Suprapubic skin (tissue), 4 donors: ENCODE data around the gene RSPRY1. TPM values are rescaled to one million over a fixed set of nuclear protein-coding genes. Genes with fewer than 3 reads are reported as not detected.

Experiments used
- DNase-seq, 2 donors: peaks; one replicate each; pipeline ENCODE4 v3.0.0-alpha.2; 2019; ENCODE audit warnings: low spot score in 2 of 2
- H3K27ac ChIP-seq: fragments of 200-600 bp; sonication (generic); one replicate; pipeline ENCODE4 v1.5.1; 2019
- H3K27me3 ChIP-seq: fragments of 200-600 bp; sonication (generic); one replicate; pipeline ENCODE4 v1.5.1; 2019
- H3K36me3 ChIP-seq: fragments of 200-600 bp; sonication (generic); one replicate; pipeline ENCODE4 v1.5.1; 2019
- H3K4me1 ChIP-seq: fragments of 200-600 bp; sonication (generic); one replicate; pipeline ENCODE4 v1.5.1; 2019
- H3K4me3 ChIP-seq: fragments of 200-600 bp; sonication (generic); one replicate; pipeline ENCODE4 v1.5.1; 2019; ENCODE audit warnings: mild to moderate bottlenecking
- H3K9me3 ChIP-seq: fragments of 200-600 bp; sonication (generic); one replicate; pipeline ENCODE4 v1.5.1; 2019
- CTCF ChIP-seq, 2 donors: fragments of 200-600 bp in 1 of 2; fragments of 450-650 bp in 1 of 2; sonication (generic) in 1 of 2; IDR thresholded peaks; one replicate each; pipeline ENCODE4 v1.5.1; 2016 to 2019; ENCODE audit warnings: antibody characterized with exemption in 2 of 2, mild to moderate bottlenecking in 1 of 2, moderate library complexity in 1 of 2
- EP300 ChIP-seq: sonication (generic); formaldehyde crosslinking; IDR thresholded peaks from one replicate; pipeline ENCODE4 v1.6.1; 2017; ENCODE audit warnings: antibody characterized with exemption
- POLR2A ChIP-seq, 2 donors: fragments of 450-650 bp; IDR thresholded peaks; one replicate each; pipeline ENCODE4 v1.6.1; 2017; ENCODE audit warnings: antibody characterized with exemption in 2 of 2, mild to moderate bottlenecking in 2 of 2, moderate library complexity in 2 of 2
- POLR2AphosphoS5 ChIP-seq, 3 donors: sonication (generic); formaldehyde crosslinking; IDR thresholded peaks; one replicate each; pipeline ENCODE4 v1.6.1; 2017; ENCODE audit warnings: antibody characterized with exemption in 3 of 3
- WGBS: methylation state at CpG from one replicate; pipeline ENCODE4 v1.1.5; 2018; 5-methylcytosine and 5-hydroxymethylcytosine counted together
- total RNA-seq, 4 donors: library from RNA; depleted of rRNA; stranded (reverse); fragments of >200 nt; gene quantifications; one replicate each; pipeline ENCODE4 v1.1.0, GENCODE V29; 2016

The RSPRY1 gene
- total RNA-seq, 4 donors from 2014 or later: 16.3 to 48.3 (median 35.2) TPM

DNA sequence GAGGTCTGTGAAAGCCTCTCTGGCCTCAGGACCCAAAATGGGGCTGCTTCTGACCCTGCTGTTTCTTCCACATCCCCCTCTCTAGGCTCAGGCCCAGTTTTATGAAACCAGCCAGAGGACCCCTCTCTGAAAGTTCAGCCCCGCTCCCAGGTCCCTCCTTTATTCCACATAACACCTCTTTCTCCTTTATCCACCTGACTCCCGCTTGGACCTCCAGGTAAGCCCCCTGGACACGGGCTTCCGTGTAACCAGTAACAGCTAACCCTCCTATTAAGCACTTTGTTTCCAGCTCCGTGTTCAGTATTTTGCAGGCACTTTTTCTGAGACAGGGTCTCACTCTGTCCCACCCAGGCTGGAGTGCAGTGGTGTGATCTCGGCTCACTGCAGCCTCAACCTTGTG lies 37.6 kb upstream of the RSPRY1 start:
- TF ChIP-seq EP300 (no peak), POLR2A (IDR thresholded peaks at IDR 0.05) (no peak), CTCF (IDR thresholded peaks at IDR 0.05) (no peak), POLR2AphosphoS5 (IDR thresholded peaks at IDR 0.05) (no peak)
- no peaks in the 10 kb centered on the region for H3K27me3 ChIP-seq
- no peak for DNase-seq
- H3K36me3 ChIP-seq: peaks cover 15% of the 10 kb centered on the region
- H3K27ac ChIP-seq: peak overlapping the region; percentile 2
- H3K4me1 ChIP-seq: peaks cover 31% of the 10 kb centered on the region
- whole genome bisulfite sequencing: 96% methylated on average over 6 of the region's 6 CpGs
- no peaks in the 10 kb centered on the region for H3K9me3 ChIP-seq
- no peak overlapping the region for H3K4me3 ChIP-seq

DNA sequence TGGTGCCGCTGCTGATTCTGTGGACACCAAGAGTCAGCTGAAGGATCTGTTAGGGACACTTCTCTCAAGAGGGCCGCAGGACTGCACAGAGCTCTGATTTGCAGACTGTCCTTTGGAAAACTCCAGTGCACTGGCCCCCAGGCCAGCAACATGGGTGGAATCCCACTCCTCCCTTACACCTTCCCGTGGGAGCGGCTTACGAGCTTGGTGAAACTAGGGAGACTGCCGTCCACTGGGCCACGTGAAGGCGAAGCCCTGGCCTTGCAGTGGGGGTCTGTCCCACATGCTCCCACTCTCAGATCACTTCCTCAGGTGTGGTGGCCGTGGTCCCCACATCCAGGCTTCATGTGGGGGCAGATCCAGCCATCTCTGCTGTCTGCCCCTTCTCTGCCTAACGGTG lies 36.7 kb upstream of the RSPRY1 start:
- Histone ChIP-seq H3K9me3 (no peaks in the 10 kb centered on the region), H3K4me3 (no peak overlapping the region), H3K4me1 (peaks cover 31% of the 10 kb centered on the region), H3K27me3 (no peaks in the 10 kb centered on the region), H3K27ac (no peak overlapping the region), H3K36me3 (peaks cover 24% of the 10 kb centered on the region)
- WGBS: 100% methylated on average over 6 of the region's 10 CpGs
- TF ChIP-seq POLR2A (IDR thresholded peaks at IDR 0.05) (no peak), EP300 (no peak), CTCF (IDR thresholded peaks at IDR 0.05) (no peak), POLR2AphosphoS5 (IDR thresholded peaks at IDR 0.05) (no peak)
- peak in 1 of 2 donors; percentile 52 for DNase-seq

DNA sequence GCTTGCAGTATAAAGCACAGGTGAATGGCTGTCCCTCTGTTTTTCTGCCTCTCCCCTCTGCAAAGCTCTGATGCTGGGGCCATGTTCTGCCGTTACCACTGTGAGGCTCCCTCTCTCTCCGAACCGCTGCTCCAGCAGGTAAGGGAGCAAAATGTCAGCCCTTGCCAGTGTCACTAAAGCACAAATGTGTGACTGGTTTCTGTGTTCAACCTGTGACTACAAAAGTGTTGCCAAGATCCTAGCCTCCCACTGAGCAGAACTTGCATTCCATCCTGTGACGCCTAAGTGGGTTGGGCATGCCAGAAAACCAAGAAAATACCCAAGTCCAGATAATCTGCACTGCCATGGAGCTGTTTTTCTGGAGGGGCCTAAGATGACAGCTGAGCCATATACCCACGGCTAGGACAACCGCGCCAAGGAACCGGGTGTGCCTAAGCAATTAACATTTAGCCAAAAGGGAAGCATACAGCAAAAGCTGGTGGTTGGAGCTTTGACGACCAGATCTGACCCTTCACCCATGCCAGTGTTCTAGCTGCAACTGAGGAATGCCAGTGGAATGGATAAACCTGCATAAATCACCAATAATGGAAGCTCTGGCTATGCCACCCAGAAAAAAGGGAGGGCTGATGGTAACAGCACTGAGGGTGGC lies 35.3 kb upstream of the RSPRY1 start:
- peaks cover 29% of the 10 kb centered on the region for H3K4me1 ChIP-seq
- no peak for TF ChIP-seq POLR2A (IDR thresholded peaks at IDR 0.05)
- no peak for TF ChIP-seq CTCF (IDR thresholded peaks at IDR 0.05)
- no peak for TF ChIP-seq EP300
- no peak for TF ChIP-seq POLR2AphosphoS5 (IDR thresholded peaks at IDR 0.05)
- H3K9me3 ChIP-seq: no peaks in the 10 kb centered on the region
- no peaks in the 10 kb centered on the region for H3K27me3 ChIP-seq
- WGBS: 78% methylated on average over 9 of the region's 9 CpGs
- H3K27ac ChIP-seq: no peak overlapping the region
- DNase-seq: no peak
- peaks cover 30% of the 10 kb centered on the region for H3K36me3 ChIP-seq
- H3K4me3 ChIP-seq: no peak overlapping the region

DNA sequence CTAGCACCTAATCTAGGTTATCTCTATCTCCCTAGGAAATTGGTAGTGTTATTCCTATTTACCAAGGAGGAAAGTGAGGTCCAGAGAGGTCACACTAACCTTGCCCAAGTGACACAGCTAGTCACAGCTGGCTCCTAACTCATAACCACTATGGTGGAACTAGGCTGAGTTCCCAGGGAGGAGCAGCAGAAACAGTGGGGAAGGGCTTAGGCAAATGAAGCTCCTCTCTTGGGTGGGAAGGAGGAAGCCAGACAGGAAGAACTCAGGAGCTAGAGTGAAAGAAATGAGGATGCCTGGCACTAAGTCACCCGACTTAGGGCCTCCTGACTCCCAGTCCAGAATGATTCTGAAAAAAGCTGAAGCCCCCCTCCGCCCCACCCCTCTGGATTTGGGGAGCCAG lies 34.8 kb upstream of the RSPRY1 start:
- Histone ChIP-seq H3K4me3 (no peak overlapping the region), H3K36me3 (peaks cover 34% of the 10 kb centered on the region), H3K9me3 (no peaks in the 10 kb centered on the region), H3K4me1 (peaks cover 27% of the 10 kb centered on the region), H3K27ac (no peak overlapping the region), H3K27me3 (no peaks in the 10 kb centered on the region)
- 90% methylated on average over 2 of the region's 2 CpGs for WGBS
- no peak for DNase-seq
- TF ChIP-seq POLR2AphosphoS5 (IDR thresholded peaks at IDR 0.05): no peak
- no peak for TF ChIP-seq EP300
- TF ChIP-seq POLR2A (IDR thresholded peaks at IDR 0.05): no peak
- TF ChIP-seq CTCF (IDR thresholded peaks at IDR 0.05): no peak

DNA sequence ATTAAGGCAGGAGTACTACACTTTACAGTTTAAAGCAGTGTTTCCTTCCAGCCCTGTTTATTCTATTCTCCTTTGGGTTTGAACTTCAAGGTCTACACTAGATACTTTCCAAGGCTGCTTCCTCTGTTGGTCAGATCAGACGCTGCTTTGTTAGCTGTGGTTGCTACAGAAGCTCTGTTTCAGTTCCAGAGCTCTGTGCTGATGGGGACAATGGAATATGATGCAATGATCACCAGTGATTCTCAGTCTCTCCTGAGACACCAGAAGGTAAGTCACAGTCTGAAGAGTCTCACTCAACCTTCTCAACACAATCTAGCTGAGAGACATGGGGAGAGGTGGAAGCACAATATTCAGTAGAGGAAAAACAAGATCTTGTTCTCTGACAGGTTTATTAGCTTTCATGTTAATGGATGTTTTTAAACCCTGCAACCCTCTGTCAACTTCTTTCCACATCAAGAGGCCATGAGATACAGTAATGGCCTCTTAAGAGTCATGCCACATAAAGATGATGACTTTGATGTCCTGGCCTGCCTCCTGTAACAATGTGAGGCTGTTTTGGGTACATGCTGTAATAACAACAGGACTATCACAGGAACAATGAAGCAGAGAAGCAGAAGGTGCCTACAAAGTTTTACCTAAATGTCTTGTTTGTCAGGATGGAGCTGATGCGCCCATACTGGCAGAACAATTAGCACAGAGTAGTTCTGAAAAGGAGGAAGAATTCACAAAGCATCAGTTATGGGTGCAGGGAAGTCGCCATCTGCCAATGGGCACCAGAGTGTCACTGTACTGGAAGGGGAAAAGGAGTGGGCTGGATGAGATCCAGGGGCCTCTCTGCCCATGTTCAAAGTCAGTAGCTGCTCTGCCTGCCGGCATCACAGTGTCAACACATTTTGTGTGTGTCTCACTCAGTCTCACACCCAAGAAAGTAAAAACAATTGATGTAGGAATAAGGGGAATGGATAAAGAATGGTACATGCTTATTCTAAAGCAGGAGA lies 33.7 kb upstream of the RSPRY1 start:
- 86% methylated on average over 4 of the region's 4 CpGs for WGBS
- H3K27me3 ChIP-seq: no peaks in the 10 kb centered on the region
- DNase-seq: no peak
- peaks cover 16% of the 10 kb centered on the region for H3K4me1 ChIP-seq
- H3K36me3 ChIP-seq: peaks cover 40% of the 10 kb centered on the region
- H3K4me3 ChIP-seq: no peak overlapping the region
- H3K27ac ChIP-seq: no peak overlapping the region
- TF ChIP-seq POLR2AphosphoS5 (IDR thresholded peaks at IDR 0.05): no peak
- no peak for TF ChIP-seq POLR2A (IDR thresholded peaks at IDR 0.05)
- no peak for TF ChIP-seq CTCF (IDR thresholded peaks at IDR 0.05)
- TF ChIP-seq EP300: no peak
- no peaks in the 10 kb centered on the region for H3K9me3 ChIP-seq
